Left cardiac atrium (tissue), 4 donors: ENCODE measurements around the gene HAVCR1. TPM values are rescaled to one million over a fixed set of nuclear protein-coding genes. Genes with fewer than 3 reads are reported as not detected.
"Not testable (repeated sequence)": the region's sequence is repeated elsewhere in the genome, so short reads cannot be mapped to it uniquely, and the experiment has no call there.

Experiments used
- ATAC-seq, 2 donors: fragments of 200-7000 bp; cut with Tn5 transposase; one replicate each; pipeline ENCODE4 v1.9.1; 2020; ENCODE audit warnings: mild to moderate bottlenecking in 2 of 2, moderate library complexity in 2 of 2
- DNase-seq: peaks from one replicate; pipeline ENCODE4 v3.0.0-alpha.2; 2020
- intact Hi-C, 2 donors: fragments of 100-400 bp; cut with DNase I; formaldehyde crosslinking; loops; one replicate each; pipeline versions ENCODE4 v1.14.1 to v1.15.1; 2022 to 2023
- total RNA-seq, 2 donors: library from RNA; stranded (reverse); fragmentation: NEBNext Ultra II Directional; extraction: Animal tissue kit (Norgen Biotek cat#: 25700); gene quantifications; one replicate each; pipeline ENCODE4 v1.2.1, GENCODE V29; 2021
- donor health status: DM: no; HTN: yes; CAD: no.
- donor health status: DM: no; HTN: yes; CAD: no; lungs with severe emphysema.
- donor health status: DM: yes; HTN: yes; CAD: no.
- donor health status: Dilated cardiomyopathy.

Gene HAVCR1
- total RNA-seq, 2 donors from 2014 or later = 0.21 TPM; not detected in 1

DNA sequence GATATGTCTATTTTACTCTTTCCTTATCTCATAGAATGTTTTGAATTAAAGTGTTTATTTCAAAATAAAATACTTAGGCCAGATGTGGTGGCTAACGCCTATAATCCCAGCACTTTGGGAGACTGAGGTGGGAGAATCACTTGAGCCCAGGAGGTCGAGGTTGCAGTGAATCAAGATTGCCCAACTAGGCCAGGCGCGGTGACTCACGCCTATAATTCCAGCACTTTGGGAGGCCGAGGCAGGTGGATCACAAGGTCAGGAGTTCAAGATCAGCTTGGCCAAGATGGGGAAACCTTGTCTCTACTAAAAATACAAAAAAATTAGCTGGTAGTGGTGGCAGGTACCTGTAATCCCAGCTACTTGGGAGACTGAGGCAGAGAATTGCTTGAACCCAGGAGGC, 2.1 kb downstream of the HAVCR1 start:
- ATAC-seq, DNase-seq, intact Hi-C loops: not testable (repeated sequence)

DNA sequence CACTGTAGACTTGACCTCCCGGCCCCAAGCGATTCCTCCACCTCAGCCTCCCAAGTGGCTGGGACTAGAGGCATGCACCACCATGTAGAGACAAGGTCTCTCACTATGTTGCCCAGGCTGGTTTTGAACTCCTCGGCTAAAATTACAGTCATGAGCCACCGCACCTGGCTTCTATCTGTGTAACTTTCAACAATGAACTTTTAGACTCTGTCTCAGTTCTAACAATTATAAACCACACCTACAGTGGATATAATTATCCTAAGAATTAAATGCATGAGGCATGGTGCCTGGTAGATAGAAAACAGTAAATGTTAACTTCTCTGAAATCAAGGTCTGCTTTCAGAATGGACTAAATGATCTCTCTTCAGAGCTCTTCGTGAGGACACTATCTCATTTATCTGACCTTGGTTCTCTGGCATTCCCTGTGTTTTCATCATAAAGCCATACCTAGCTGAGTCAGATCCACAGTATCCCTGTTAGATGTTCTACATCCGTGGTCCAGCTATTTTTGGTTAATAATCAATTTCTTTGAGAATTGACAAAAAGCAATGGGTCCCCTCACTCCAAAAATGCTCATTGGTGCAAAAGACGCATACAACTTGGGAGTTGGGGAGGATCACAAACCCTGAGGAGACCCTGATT, 7.2 kb downstream of the HAVCR1 start:
- intact Hi-C loops = no loop called here
- no peak for DNase-seq

DNA sequence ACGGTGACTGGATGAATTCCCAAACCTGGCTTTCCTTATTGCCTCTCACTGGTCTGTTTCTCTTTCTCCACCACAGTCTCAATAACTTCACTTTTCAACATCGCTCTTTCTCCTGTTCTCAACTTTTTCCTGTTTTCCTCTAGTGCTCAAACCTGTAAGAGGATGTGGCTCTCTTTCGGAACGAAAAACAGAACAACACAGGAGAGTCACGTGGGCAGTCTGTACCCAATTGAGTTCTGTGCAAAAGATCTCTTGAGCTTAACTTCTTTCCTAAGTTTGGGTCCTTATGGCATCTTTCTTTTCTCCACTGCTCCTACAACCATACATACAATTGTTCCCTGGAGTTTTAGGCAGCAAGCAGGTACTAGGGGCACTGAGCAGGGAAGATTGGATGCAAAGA, 8.9 kb downstream of the HAVCR1 start:
- intact Hi-C loops = no loop called here
- DNase-seq (no peak), ATAC-seq (no peak)

More for the DNA sequence above, 7.2 kb downstream of the HAVCR1 start:
- ATAC-seq = no peak

DNA sequence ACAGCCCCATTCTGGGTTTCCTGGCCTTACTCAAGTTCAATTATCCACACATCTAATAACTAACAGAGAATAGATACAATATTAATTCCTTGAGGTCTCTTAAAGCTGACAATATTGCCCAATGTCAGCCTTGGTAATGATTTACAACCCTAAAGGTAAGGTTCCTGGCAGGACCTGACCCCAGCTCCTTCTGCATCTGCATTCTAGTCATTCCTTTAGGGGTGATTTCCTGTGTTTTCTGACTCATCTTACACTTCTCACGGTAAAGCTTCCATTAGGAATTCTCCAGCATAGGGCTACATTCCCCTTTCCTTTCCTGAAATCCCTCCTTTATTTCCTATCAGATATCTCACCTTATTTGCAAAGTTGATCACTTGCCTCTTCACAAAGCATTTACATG, 9.3 kb downstream of the HAVCR1 start:
- no peak for ATAC-seq
- intact Hi-C loops = no loop called here
- DNase-seq = no peak

DNA sequence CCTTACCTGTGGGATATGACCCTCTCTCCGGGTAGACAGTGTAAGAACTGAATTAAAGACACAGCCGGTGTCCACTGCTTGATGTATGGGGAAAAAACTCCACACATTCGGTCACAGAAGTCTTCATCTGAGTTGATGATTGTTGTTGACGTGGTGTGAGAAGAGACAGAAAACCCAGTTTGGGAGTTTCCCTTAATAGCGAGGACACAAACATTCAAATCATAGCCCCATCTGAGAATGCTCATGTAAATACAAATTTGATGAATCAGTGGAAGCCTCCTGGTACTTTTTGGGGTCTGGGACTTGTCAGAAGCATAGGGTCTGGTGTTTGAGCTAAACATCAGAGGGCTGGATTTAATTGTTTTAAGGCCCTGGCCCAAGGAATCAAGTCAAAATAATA, 11.0 kb downstream of the HAVCR1 start:
- DNase-seq (no peak), ATAC-seq (no peak)
- intact Hi-C loops = no loop called here

DNA sequence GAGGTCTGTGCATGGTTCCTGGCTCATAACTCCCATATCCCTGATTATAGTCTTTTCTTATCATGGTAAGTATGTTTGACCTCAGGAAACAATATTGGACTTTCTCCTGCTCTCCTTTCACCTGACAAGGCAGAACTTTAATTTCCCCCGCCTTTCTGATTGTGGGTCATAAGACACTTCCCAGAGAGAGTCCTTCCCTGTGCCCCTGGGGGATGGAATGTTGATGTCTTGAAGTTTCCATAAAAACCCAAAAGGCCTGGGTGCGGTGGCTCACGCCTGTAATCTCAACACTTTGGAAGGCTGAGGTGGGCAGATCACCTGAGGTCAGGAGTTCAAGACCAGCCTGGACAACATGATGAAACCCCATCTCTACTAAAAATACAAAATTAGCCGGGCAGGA, 11.9 kb downstream of the HAVCR1 start:
- intact Hi-C loops, DNase-seq: not testable (repeated sequence)

DNA sequence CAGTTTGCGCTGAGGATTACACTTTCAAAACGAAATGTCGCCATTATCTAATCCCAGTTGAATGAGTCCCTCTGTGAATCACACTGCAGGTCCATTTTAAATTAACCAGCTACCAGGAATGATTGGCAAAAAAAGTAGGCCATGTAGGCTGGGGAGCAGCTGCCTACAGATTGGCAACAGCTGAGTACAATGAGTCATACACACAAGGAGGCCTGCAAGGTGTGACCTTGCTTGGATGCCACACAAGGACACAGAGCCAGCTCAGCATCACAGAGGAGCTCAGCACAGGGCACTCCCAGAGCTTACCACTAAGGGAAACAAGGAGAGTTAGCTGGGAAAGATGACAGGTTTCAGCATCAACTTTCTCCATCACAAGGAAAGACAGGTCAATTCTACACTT, 12.9 kb downstream of the HAVCR1 start:
- intact Hi-C loops = no loop called here
- DNase-seq (peak; percentile 37), ATAC-seq (peak; percentile 59 to 95)

More for the DNA sequence above, 11.9 kb downstream of the HAVCR1 start:
- ATAC-seq = not testable (repeated sequence)

DNA sequence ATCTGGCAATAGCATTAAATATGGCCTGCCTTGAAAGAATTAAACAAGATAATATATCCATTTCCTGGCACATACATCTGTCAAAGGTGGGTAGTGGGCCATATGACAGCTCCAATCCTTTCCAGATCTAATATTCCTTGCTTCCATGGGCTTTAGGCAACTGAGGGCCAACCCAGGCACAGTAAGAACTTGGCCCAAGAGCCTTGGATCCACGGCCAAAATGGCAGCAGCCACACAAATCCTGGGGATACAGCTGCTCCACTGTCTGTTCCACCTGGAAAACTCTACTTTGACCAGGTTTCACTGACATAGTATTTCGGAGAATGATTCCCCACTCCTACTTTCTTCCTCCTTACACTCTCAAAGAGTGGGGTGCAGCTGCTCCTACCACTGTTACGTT, 13.3 kb downstream of the HAVCR1 start:
- intact Hi-C loops = no loop called here

DNA sequence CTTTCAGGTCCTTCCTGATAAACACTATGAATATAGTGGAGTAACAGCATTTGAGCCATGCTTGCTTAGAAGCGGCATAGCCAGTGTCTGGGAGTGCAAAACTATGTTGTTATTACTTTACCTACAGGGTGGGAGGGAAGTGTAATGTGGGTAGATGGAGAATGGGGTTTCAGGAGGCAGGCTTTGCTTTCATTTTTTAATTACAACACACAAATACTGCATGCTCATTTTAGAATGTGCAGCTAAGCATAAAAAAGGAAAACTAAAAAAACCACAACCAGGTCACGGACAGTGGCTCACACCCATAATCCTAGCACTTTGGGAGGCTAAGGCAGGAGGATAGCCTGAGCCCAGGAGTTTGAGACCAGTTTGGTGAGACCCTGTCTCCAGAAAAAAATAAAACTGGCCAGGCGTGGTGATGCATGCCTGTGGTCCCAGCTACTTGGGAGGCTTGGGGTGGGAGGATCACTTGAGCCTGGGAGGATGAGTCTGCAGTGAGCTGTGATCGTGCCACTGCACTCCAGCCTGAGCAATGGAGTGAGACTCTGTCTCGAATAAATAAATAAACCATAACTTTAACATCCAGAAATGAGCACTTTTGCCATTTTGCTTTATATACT, 20.2 kb downstream of the HAVCR1 start:
- ATAC-seq (no peak), DNase-seq (no peak)
- intact Hi-C loops = no loop called here

More for the DNA sequence above, 13.3 kb downstream of the HAVCR1 start:
- DNase-seq (no peak), ATAC-seq (no peak)

DNA sequence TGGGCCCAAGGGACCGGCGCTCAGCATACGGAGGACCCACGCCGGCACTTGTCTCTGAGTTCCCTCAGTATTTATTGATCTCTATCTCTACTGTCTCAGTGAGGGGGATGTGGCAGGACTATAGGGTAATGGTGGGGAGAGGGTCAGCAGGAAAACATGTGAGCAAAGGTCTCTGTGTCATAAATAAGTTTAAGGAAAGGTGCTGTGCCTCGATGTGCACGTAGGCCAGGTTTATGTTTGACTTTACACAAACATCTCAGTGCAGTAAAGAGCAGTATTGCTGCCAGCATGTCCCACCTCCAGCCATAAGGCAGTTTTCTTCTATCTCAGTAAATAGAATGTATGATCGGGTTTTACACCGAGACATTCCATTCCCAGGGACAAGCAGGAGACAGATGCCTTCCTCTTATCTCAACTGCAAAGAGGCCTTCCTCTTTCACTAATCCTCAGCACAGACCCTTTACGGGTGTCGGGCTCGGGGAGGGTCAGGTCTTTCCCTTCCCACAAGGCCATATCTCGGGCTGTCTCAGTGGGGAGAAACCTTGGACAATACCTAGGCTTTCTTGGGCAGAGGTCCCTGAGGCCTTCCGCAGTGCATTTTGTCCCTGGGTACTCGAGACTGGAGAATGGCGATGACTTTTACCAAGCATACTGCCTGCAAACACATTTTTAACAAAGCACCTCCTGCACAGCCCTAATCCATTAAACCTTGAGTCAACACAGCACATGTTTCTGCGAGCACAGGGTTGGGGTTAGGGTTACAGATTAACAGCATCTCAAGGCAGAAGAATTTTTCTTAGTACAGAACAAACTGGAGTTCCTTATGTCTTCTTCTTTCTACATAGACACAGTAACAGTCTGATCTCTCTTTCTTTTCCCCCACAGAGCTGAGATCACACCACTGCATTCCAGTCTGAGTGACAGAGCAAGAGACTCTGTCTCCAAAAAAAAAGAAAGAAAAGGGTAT, 24.5 kb downstream of the HAVCR1 start:
- ATAC-seq, DNase-seq, intact Hi-C loops: not testable (repeated sequence)

DNA sequence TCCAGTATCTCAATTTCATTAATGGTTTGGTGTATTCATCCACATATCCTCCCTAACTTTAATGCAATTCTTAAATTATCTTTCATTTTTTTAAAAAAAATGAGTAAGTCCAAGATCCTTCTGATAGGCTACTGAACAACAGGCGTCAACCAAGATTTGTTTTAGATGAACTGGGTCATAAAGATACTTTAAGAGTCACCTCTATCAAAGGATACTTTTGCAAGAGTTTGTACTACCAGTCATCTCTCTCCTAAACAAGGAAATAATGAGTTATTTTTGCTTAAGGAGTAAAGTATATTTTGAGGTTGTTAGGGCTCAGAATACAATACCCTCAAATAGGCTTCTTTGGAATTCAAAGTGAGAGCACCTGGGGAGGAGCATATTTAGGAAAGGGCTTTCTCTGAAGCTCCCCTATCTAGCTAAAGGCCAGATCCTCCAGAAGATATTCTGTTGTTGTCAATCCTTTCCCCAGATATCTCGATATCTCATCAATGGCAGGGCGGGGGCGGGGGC, 25.8 kb downstream of the HAVCR1 start:
- intact Hi-C loops = no loop called here
- DNase-seq (no peak), ATAC-seq (no peak)

DNA sequence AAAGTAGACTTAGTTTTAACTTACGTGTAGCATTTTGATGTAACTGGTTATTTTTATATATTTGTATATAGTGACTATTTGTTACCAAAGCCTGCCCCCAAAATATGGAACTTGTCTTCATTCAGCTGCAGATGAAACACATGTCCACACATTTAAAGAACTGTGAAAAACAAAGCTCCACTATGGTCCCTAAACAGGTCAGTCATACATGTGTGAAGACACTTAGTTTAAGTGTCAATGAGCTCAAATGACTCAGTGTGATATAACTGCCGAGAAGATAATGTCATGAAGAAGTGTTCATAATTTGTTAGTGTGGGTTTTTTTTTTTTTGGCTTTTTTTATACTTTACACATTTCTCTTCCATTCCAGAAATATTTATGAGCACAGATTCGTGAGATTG, 28.2 kb downstream of the HAVCR1 start:
- DNase-seq (no peak), ATAC-seq (no peak)
- intact Hi-C loops = no loop called here

DNA sequence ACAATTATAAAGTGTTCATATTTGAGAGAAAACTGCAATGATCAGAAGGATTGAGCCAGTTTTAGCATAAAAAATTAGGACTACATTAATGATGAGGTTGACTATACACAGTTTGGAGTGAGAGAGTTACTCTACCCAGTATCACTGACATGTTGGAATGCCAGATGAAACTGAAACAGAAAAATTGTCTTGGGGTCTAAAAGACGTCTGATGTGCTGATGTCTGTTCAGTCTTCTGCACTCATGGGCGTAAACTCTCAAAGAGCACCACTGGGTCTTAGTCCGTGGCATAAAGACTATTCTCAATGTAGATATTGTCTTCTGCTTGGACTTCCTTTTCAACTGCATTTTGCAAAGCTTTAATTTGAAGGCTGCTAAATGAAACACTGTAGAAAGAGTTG, 29.5 kb downstream of the HAVCR1 start:
- no peak for DNase-seq
- ATAC-seq = no peak
- intact Hi-C loops = no loop called here

DNA sequence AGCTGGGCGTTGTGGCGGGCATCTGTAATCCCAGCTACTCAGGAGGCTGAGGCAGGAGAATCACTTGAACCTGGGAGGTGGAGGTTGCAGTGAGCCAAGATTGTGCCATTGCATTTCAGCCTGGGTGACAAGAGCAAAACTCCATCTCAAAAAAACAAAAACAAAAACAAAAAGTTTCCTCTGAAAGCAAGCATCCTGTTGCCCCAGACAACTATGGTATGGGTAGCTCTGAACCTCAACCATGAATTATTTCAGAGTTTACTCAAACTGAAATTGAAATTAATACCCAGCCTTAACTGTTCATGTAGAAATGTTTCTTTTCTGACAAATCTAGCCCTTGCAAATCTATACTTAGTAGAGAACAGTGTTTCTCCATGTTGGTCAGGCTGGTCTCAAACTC, 31.3 kb downstream of the HAVCR1 start:
- ATAC-seq, intact Hi-C loops, DNase-seq: not testable (repeated sequence)

DNA sequence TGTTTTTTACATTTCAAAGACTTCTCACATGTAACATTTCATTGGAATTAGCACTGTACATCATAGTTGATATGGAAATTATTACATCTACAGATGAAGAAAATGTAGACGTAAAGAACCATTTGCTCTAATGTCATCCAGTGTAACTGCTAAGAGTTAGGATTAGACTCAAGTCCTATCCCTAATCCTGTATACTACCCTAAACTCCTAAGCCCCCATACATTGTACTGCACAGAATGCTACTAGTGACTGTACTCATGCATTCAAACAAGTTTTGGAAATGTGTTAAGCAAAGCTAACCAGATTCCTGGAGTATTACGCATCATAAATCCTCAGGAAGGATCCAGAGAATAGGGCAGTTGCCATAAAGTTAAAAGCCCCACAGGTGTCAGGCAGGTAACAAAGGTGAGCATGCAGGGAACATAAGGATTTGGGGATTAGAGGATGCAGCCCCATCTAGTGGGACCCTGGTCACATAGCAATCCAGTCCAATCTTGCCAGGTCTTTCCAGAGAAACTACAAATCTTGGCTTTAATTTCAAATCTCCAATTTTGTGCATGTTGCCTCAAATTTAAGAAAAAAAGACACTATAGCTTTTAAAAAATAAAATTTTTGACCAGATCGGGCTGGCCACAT, 32.0 kb downstream of the HAVCR1 start:
- intact Hi-C loops = no loop called here
- no peak for ATAC-seq

DNA sequence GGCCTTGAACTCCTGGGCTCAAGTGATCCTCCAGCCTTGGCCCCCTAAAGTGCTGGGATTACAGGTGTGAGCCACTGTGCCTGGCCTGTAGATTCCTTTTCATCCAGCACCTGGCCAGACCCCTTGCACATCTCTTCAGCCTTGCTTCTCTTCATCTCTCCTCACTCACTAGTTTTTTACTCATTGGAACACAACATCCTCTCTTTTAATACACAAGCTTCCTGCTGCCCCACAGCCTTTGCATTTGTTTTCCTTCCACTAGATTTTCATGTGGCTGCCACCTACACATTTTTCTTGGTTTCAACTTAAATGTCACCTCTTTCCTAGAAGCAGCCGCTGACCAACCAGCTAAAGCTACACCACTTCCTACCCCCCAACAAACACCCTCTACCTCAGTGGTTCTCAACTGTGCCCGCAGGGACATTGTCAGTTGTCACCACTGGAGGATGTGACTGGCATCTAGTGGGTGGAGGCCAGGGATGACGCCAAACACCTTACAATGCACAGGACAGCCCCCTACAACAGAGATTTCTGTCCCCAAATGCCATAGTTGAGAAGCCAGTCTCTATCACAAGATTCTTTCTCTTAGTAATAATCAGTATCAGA, 33.7 kb downstream of the HAVCR1 start:
- ATAC-seq = peak; percentile 35 to 50
- intact Hi-C loops = no loop called here
- no peak for DNase-seq

More for the DNA sequence above, 32.0 kb downstream of the HAVCR1 start:
- DNase-seq = no peak

DNA sequence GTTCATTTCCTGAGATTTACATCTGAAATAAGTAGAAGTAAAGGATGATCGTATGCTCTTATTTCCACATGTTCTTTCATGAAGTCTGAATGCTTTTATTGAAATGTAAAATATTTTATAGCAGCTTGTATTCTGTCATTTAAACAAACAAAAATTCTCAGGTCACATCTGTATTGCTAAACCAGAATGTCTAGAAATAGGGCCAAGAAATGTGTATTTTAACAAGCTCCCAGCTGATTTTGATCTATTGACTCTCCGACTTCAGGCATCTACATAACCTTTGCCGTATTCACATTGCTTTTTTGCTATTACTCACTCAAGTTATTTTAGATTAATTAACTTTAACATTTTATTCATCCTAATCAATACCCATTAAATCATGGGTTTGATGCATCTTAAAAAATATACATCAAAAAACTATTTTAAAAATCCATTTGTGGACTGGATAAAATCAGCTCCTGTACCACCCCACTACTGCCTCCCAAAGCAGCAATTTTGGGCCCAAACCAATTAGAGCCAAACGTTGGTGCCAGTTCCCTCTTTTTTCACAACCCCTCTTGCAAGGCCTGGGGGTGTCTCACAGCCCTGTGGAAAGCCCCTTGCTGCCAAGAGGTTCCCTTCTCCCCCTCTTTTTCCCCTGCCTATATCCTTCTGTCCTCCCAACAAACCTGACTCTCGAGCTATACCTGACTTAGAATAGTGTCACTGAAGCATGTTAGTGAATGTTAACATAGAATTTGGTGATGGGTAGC, 34.5 kb downstream of the HAVCR1 start:
- DNase-seq (no peak), ATAC-seq (no peak)
- intact Hi-C loops = no loop called here

DNA sequence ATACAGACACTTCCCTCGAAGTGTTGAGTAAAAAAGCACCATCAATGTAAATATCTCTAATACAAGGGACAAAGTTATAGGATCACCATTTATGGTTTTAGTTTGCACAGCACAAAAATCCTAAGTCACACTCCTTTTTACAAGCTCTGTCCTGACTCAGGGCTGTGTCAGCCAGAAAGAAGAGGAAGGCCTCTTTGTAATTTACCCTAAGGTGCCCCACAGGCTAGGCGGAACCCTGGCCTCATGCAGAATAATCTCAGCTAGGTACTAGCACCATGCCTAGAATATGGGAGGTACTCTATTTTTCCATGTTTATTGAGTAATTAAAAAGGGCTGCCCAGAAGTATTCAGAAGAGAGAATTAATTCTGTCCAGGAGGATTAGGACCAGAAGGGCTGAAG, 36.9 kb downstream of the HAVCR1 start:
- intact Hi-C loops = no loop called here
- ATAC-seq = no peak
- DNase-seq = no peak
